Suprapubic skin (tissue), 4 donors: ENCODE measurements around the gene RASA3. TPM values are rescaled to one million over a fixed set of nuclear protein-coding genes. Genes with fewer than 3 reads are reported as not detected.

Source experiments
- DNase-seq, 2 donors: peaks; one replicate each; pipeline ENCODE4 v3.0.0-alpha.2; 2019; ENCODE audit warnings: low spot score in 2 of 2
- H3K27ac ChIP-seq: fragments of 200-600 bp; sonication (generic); one replicate; pipeline ENCODE4 v1.5.1; 2019
- H3K27me3 ChIP-seq: fragments of 200-600 bp; sonication (generic); one replicate; pipeline ENCODE4 v1.5.1; 2019
- H3K36me3 ChIP-seq: fragments of 200-600 bp; sonication (generic); one replicate; pipeline ENCODE4 v1.5.1; 2019
- H3K4me1 ChIP-seq: fragments of 200-600 bp; sonication (generic); one replicate; pipeline ENCODE4 v1.5.1; 2019
- H3K4me3 ChIP-seq: fragments of 200-600 bp; sonication (generic); one replicate; pipeline ENCODE4 v1.5.1; 2019; ENCODE audit warnings: mild to moderate bottlenecking
- H3K9me3 ChIP-seq: fragments of 200-600 bp; sonication (generic); one replicate; pipeline ENCODE4 v1.5.1; 2019
- CTCF ChIP-seq, 2 donors: fragments of 200-600 bp in 1 of 2; fragments of 450-650 bp in 1 of 2; sonication (generic) in 1 of 2; IDR thresholded peaks; one replicate each; pipeline ENCODE4 v1.5.1; 2016 to 2019; ENCODE audit warnings: antibody characterized with exemption in 2 of 2, mild to moderate bottlenecking in 1 of 2, moderate library complexity in 1 of 2
- EP300 ChIP-seq: sonication (generic); formaldehyde crosslinking; IDR thresholded peaks from one replicate; pipeline ENCODE4 v1.6.1; 2017; ENCODE audit warnings: antibody characterized with exemption
- POLR2A ChIP-seq, 2 donors: fragments of 450-650 bp; IDR thresholded peaks; one replicate each; pipeline ENCODE4 v1.6.1; 2017; ENCODE audit warnings: antibody characterized with exemption in 2 of 2, mild to moderate bottlenecking in 2 of 2, moderate library complexity in 2 of 2
- POLR2AphosphoS5 ChIP-seq, 3 donors: sonication (generic); formaldehyde crosslinking; IDR thresholded peaks; one replicate each; pipeline ENCODE4 v1.6.1; 2017; ENCODE audit warnings: antibody characterized with exemption in 3 of 3
- WGBS: methylation state at CpG from one replicate; pipeline ENCODE4 v1.1.5; 2018; 5-methylcytosine and 5-hydroxymethylcytosine counted together
- total RNA-seq, 4 donors: library from RNA; depleted of rRNA; stranded (reverse); fragments of >200 nt; gene quantifications; one replicate each; pipeline ENCODE4 v1.1.0, GENCODE V29; 2016

Gene RASA3
- total RNA-seq, 4 donors from 2014 or later = 15.3 to 37.1 (median 16.4) TPM

DNA sequence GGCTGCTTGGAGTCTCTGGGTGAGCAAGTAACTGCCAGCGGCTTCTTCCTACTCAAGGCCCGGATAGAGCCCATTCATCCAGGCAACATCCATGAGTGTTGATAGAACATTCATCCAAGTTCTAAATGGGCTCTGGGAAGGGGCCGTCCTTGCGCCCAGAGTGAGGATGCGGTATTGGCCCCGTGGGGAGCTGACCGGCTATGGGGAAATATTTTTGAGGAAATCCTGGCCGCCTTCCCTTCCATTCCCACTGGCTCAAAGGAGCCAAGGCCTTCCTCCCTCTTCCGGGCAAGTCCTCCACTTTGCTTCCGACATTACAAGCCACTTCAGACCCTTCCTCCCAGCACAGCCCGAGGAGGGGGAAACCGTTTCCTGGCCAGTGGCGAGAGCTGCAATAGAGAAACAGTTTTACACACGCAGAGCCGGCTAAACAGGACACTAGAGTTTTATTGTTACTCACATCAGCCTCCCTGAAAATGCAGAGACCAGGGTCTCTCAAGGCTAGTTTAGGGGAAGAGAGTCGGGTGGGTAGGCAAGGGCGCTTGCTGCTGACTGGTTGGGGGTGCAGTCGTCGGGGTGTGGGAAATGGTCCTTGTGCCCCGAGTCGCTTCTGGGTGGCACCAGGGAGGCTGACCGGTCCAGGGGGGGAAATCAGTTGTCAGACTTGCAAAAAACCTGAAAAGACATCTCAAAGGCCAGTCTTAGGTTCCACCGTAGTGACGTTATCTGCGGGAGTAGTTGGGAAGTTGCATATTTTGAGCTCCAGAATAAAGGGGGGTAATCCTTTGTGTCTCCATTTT, 196.1 kb downstream of the RASA3 start:
- DNase-seq = peak in 1 of 2 donors; percentile 46
- no peak overlapping the region for H3K27ac ChIP-seq

DNA sequence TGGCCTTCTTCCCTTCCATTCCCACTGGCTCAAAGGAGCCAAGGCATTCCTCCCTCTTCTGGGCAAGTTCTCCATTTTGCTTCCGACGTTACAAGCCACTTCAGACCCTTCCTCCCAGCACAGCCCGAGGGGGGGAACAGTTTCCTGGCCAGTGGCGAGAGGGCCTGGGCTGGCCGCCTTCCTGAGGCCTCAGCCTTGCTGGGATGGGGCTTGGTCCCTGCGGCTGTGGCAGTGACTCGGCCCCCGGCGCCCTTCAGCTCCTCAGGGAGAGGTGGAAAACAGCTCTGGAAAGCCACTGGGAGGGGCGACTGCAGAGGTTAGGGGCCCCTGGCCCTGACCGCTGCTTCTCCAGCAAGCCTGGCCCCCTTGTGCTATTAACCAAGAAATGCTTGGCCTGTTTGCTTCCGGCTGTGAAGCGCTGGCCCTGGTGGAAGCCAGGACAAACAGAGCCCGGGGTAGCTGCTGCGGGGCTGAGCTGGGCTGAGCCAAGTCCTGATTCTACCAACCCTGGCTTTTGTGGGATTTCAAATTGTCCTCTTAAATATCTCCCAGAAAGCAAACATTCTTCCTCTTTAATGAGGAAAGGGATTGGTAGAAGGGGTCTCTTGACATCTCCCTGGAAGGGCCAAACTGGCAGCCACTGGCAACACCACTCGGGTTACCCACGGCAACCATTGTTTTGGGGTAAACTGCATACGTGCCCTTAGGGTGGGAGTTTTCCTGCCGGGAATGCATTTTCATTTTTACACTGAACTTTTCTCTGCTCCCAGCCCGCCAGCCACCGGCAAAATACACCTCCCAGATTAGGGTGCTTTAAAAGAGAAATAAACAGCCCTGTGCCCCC, 197.2 kb downstream of the RASA3 start:
- H3K4me3 ChIP-seq = no peak overlapping the region
- peak; percentile 50 to 77 for DNase-seq
- no peaks in the 10 kb centered on the region for H3K9me3 ChIP-seq
- peaks cover 11% of the 10 kb centered on the region for H3K4me1 ChIP-seq
- TF ChIP-seq POLR2AphosphoS5 (IDR thresholded peaks at IDR 0.05) = no peak
- no peak for TF ChIP-seq CTCF (IDR thresholded peaks at IDR 0.05)
- no peak for TF ChIP-seq POLR2A (IDR thresholded peaks at IDR 0.05)
- no peak for TF ChIP-seq EP300
- WGBS = 69% methylated on average over 14 of the region's 21 CpGs
- peaks cover 8% of the 10 kb centered on the region for H3K27me3 ChIP-seq
- no peaks in the 10 kb centered on the region for H3K36me3 ChIP-seq
- H3K27ac ChIP-seq = peak overlapping the region; percentile 8

More for the DNA sequence above, 196.1 kb downstream of the RASA3 start:
- peaks cover 11% of the 10 kb centered on the region for H3K4me1 ChIP-seq
- H3K27me3 ChIP-seq = peaks cover 8% of the 10 kb centered on the region
- no peak for TF ChIP-seq EP300
- no peak for TF ChIP-seq CTCF (IDR thresholded peaks at IDR 0.05)
- no peak for TF ChIP-seq POLR2A (IDR thresholded peaks at IDR 0.05)
- TF ChIP-seq POLR2AphosphoS5 (IDR thresholded peaks at IDR 0.05) = no peak
- H3K36me3 ChIP-seq = no peaks in the 10 kb centered on the region
- WGBS = 88% methylated on average over 25 of the region's 25 CpGs
- no peaks in the 10 kb centered on the region for H3K9me3 ChIP-seq
- H3K4me3 ChIP-seq = no peak overlapping the region

DNA sequence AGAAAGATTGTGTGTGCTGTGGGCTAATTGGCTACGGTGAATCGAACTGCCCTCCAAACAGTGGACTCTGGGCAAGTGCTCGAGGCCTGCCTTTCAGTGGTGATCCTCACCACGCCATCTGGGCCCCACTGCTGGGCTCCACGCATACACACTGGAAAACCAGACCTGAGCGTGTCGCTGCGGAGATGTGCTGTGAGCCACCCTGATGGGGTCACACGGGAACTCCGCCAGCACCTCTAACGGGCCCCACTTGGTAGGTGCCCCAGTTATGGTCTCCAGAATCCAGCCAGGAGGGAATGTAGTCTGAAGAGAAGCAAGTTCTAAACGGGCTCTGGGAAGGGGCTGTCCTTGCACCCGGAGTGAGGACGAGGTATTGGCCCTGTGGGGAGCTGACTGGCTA, 197.8 kb downstream of the RASA3 start:
- DNase-seq = peak; percentile 44 to 67
- no peak overlapping the region for H3K27ac ChIP-seq
- peaks cover 13% of the 10 kb centered on the region for H3K4me1 ChIP-seq
- TF ChIP-seq CTCF (IDR thresholded peaks at IDR 0.05) = no peak
- no peak for TF ChIP-seq POLR2AphosphoS5 (IDR thresholded peaks at IDR 0.05)
- no peak for TF ChIP-seq POLR2A (IDR thresholded peaks at IDR 0.05)
- TF ChIP-seq EP300 = no peak
- H3K9me3 ChIP-seq = no peaks in the 10 kb centered on the region
- peaks cover 4% of the 10 kb centered on the region for H3K27me3 ChIP-seq
- 86% methylated on average over 13 of the region's 14 CpGs for WGBS
- H3K36me3 ChIP-seq = no peaks in the 10 kb centered on the region
- no peak overlapping the region for H3K4me3 ChIP-seq

DNA sequence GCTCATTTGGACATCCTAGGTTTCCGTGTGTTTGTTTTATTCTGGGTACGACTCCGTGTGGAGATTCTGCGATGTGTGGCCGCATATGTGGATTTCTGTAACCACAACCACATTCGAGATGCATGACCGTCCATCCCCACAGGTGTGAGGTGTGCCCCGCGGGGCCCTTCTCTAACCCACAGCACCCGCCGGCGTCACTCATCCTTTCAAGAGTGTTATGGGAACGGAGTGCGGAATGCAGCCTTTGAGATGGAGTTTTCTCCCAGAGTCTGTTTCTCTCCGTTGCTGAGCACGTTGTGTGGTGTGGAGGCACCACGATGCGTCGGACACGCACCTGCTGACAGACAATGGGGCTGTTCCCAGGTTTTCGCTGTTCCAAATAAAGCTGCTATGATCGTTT, 198.5 kb downstream of the RASA3 start:
- 95% methylated on average over 22 of the region's 22 CpGs for WGBS
- Histone ChIP-seq H3K4me3 (no peak overlapping the region), H3K4me1 (peaks cover 20% of the 10 kb centered on the region), H3K9me3 (no peaks in the 10 kb centered on the region), H3K36me3 (no peaks in the 10 kb centered on the region), H3K27me3 (peaks cover 3% of the 10 kb centered on the region), H3K27ac (no peak overlapping the region)
- no peak for TF ChIP-seq EP300
- no peak for TF ChIP-seq CTCF (IDR thresholded peaks at IDR 0.05)
- TF ChIP-seq POLR2A (IDR thresholded peaks at IDR 0.05) = no peak
- TF ChIP-seq POLR2AphosphoS5 (IDR thresholded peaks at IDR 0.05) = no peak
- peak; percentile 31 to 74 for DNase-seq
